DMS153 treated with DMSO at 0.1 percent for 48 hours (cell line): ENCODE data around the gene USP13.
"Not testable (repeated sequence)": the region's sequence is repeated elsewhere in the genome, so short reads cannot be mapped to it uniquely, and the experiment has no call there.

Source experiments
- DNase-seq: peaks from one replicate; lab custom pipeline; 2025; ENCODE audit not compliant: unreplicated experiment; lab: John Stamatoyannopoulos, UW

The USP13 gene

DNA sequence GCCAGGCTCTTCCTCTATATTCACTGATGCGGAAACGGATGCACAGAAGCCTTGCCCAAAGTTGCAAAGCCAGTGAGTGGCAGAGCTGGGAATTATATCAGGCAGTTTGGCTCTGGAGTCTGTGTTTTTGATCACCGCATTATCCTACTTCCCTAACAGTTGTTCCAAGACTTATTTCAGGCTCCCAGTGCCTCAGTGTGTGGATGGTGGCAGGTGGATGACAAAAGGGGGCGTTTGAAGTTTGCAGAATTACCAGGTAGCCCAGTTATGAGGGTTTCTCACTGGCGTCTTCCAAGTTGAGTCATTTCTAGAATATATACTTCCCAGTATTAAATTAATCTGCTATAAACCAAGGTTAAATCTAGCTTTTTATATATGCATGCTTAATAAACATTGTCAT lies 81.0 kb downstream of the USP13 start:
- DNase-seq: no peak

DNA sequence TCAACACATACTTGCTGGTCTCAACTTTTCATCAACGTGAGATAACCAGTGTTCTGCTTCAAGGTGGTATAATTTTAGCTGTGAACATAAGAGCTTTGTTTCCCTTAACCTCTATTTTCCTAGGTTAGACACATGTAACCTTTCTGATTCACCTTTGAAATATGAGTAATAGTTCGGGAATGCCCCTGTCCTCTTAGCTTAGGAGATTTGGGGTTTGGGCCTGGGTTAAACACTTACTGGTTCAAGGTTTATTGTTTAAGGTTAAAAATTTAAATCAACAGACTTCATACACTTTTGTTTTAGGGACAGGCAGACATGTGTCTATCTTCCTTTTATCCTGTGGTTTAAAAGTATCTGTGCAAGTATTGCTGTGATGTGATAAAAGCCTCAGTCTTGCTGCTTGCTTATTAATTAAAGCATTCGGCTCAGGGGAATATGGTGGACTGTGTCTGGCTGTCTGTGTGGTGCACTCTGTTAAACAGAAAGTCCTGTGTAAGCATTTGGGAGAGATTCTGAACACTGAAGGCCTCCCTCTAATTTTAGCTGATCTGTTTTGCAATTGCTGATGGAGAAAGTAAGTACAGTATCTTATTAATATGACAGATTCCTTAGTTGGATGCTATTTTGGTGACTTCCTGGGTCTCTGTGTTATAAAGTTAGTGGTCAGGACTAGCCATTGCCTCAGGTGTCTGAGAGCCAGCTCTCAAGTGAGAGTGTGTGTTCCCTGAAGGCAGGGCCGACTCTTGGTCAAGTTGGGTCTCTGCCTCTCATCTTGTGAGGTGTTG lies 81.8 kb downstream of the USP13 start:
- DNase-seq: no peak

DNA sequence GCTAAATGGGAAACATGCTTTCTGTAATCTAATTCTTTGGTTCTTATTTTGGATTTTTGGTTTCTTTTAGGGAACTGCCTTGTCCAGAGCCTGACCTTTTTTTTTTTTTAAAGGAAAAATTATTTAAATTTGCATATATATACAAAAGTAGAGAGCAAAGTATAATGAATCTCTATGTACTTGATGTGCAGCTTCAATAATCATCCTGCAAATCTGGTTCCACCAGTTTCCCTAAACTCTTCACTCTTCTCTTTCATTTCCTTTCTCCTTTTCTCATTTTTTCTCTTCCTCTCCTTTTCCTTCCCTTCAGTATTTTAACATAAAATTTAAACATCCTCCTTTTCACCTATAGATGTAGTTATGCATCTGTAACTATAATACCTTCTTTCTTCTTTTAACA lies 82.5 kb downstream of the USP13 start:
- DNase-seq: no peak

DNA sequence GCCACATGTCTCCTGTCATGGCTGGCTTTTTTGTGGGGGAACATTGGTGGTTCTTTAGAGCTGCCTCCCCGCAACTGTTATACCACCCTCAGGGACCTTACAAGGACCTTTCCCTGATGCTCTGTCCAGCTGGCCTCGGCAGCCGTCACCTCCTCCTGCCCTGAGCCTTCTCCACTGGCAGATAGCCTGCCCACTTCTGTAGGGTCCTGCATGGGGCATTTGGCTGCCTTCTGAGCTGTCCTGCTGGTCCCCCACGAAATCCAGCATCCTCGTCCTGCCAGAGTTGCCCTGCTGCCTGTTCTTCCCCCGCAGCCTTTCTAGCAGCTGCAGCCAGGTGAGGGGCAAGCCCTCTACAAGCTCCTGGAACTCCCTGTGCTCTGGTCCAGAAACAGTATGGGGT lies 86.2 kb downstream of the USP13 start:
- DNase-seq: no peak

DNA sequence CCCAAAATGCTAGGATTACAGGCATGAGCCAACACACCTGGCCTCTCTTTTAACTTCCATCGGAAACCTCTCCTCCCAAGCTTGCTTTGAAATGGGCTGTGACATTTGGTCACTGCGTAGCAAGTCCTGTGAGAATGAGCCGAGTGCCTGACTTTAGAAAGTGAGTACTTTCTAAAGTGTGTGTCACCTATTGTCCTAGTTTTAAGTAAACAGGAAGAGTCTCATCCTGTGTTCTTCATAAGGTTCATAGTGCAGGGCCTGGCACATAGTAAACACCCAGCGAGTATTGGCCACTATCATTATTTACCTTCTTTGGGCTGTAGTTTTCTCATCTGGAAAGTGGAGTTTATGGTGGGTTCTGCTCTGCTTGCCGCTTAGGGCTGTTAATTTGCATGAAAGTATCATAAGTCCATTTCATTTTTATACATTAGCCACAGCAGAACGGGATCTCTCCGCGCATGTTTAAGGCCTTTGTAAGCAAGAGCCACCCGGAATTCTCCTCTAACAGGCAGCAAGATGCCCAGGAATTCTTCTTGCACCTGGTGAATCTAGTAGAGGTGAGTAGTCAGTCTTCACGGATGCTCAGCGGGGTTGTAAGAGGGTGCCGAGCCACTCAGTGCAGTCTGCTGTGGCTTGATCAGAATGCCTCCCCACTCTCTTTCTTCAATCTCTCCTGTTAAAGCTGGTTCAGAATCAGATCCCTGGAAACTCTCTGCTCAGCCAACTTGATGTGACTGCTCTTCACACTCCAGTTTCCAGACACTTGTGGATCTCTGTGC lies 87.2 kb downstream of the USP13 start:
- DNase-seq: no peak

DNA sequence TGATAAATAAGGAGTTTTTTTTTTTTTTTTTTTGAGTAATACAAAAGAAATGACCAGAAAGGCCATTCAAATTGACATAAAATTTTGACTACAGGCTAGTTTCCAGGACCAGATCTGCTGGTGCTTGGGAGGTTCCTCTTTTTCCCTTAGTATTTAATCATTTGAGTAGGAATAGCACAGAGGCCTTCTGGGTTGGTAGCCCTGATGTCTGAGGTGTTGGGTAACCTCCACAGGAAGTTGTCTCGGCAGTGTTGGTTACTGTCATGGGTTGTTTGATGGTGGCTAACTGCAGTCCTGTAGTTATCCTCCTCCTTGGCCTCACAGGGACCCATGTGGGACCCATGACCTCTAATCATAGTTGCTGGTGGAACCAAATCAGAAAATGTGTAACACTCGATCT lies 91.1 kb downstream of the USP13 start:
- DNase-seq: no peak

DNA sequence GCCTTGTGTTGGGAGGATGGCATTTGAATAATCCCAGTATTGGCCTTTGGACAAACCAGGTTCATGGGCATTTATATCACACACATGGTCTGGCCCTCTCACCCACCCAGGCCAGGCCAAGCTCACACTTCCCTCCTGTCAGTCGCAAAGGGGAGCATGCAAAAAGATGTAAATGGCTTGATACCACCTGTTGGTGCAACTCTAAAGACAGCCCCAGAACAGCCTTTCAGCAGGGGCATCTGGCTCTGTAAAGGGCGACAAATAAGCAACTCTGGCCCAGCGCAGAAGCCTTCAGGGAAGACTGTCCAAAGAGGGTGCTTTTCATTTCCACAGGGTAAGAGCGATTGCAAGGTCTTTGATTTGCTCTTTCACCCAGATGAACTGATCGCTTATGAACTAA lies 91.8 kb downstream of the USP13 start:
- no peak for DNase-seq

DNA sequence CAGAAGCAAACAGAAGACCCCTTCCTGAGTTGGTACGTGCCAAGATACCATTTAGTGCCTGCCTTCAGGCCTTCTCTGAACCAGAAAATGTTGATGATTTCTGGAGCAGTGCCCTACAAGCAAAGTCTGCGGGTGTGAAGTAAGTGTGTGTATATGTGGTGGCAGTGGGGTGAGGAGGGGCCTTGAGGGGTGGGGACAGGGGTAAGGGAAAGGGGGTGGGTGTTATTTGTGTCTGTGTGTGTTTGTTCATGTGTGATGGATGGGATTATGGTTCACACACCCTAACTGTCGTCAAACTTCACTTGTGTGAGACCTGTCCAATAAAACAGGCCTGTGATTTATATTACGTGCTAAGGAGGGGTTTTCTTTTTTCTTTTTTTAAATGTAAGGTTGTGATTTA lies 92.2 kb downstream of the USP13 start:
- no peak for DNase-seq

DNA sequence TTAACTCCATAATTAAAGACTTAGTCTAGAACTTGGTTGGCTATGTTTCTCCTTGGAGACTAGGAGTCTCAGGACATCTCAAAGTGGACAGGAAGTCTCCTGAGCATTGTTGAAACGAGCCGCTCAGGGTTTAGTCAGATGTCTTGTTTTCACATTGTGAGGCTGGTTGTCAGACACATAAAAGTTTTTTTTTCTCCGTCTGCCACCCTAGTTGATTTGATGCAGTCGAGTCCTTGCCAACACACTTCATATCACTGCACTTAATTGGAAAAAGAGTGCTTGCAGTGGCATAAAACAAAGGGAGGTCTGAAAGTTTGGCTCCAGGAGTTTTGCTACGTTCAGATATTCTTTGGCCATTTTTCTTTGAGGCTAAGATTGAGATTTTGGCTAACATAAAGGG lies 92.9 kb downstream of the USP13 start:
- no peak for DNase-seq

DNA sequence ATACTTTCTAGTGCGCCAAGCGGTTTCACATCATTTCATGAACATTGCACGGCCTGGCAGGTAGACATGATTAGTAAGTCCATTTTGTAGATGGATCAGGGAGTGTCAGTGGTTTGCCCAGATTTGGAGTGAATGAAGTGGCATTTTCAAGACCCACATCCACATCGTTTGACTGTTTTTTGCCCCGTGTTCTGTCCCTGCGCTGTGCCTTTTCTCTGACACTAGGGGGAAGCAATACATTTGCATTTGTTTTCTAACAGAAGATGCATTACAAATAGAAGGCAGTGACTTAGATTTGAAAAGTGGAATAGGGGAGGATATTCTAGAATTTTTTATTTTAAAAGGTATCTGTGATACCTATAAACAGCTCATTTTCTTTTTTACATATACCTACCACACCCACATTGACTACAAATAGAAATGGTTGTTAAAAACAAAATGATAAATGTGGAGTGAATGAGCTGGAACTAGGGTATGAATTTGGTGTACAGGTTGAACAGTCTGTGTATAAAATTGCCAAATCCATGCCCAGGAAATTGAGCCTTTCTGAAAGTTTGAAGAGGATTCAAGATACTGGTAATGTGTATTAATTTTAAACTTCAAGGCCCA lies 98.0 kb downstream of the USP13 start:
- DNase-seq: no peak

DNA sequence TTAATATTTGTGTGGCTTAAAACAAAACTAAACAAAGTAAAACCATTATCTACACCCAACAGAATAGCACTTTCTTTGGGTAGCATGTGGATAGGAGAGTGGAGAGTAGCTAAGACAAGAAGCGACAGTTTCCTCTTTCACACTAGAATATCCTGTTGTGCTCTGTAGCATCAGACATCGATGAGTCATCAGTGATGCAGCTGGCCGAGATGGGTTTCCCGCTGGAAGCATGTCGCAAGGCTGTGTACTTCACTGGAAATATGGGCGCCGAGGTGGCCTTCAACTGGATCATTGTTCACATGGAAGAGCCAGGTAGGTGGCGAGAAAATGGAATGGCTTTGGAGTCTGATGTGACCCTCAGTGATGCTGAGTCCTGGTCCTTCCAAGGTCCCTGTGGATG lies 108.1 kb downstream of the USP13 start:
- no peak for DNase-seq

DNA sequence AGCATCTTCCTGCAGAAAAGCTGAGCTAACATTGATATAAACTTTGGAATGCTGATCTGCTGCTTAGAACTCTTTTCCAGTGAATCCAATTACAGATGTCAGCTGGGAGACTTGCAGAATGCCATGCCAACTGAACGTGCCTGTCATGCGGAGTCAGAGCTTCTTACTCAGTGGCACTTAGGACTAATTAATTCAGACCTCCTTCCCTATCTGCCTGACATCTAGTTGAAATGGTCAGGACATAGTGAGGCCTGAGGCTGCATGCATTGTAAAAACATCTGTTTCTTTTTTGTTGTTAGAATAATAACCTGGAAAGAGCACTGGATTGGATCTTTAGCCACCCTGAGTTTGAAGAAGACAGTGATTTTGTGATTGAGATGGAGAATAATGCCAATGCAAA lies 112.6 kb downstream of the USP13 start:
- DNase-seq: no peak

DNA sequence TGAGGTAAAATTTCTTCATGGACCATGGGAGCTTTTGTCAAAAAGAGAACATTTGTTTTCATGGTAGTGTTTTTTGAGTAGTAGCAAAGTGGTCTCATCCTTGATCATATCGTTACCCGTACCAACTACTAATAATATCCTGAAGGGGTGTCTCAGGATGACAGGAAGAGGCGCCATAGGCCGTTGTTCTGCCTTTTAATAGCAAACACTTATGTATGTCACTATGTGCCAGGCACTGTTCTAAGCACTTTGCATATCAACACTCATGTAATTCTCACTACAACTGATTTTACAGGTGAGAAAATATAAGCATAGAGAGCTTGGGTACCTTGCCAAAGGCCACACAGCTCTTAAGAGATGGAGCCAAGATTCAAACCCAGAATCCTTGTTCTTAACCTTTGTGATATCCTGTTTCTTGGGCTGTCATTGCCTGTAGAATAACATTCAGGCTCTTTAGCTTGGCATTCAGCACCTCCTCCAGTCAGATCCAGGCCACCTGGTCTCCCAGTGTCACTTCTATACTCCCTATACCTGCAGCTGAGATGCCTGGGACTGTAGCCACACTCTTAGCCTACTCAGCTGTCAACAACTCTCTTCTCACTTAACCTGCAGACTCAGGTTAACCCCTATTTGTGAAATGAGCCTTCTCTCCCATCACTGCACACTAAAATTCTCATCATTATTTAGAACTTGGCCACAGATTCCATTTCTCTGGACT lies 113.7 kb downstream of the USP13 start:
- no peak for DNase-seq

DNA sequence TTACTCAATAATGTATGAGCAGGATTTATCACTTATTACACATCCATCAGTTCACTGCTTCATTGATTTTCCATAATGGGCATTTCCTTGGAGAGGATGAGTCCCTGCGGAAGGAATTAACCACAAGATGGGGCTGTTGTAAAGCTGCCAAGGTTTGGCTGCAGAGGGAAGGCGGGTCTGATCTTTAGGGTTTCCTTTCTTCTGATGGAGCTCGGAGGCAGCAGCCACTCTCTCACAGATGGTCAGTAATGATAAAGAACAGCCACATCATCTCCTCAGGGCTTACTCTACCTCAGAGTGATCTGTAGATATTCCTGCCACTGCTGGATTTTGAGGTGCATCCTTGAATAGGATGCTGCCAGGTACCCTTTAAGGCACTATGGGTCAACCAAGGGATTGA lies 115.2 kb downstream of the USP13 start:
- no peak for DNase-seq

DNA sequence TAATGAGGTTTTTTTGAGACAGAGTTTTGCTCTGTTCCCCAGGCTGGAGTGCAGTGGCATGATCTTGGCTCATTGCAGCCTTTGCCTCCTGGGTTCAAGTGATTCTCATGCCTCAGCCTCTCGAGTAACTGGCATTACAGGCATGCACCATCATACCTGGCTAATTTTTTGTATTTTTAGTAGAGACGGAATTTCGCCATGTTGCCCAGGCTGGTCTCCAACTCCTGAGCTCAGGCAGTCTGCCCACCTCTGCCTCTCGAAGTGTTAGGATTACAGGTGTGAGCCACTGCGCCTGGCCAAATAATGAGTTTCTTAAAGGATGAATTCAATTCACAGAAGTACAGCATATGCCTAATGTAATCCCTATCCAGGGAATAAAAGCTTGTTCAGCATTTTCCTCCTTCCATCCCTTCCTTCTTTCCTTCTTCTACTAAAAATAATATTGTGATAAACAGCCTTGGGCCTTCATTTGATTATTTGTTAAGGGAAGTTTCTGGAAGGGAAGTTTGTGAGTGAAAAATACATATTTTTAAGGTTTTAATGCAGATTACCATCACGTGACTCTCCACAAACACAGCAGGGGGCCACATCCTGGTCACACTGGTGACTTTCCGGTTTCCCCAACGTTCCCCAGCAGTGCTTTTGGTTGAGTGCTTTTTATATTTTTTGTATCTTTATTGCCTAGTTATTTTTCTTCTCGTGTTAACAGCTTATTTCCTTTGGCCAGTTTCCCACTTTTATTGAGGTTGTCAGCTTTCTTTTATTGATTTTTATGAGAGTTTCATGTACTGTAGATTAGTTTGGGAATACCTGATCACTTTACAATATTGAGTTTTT lies 116.8 kb downstream of the USP13 start:
- no peak for DNase-seq

DNA sequence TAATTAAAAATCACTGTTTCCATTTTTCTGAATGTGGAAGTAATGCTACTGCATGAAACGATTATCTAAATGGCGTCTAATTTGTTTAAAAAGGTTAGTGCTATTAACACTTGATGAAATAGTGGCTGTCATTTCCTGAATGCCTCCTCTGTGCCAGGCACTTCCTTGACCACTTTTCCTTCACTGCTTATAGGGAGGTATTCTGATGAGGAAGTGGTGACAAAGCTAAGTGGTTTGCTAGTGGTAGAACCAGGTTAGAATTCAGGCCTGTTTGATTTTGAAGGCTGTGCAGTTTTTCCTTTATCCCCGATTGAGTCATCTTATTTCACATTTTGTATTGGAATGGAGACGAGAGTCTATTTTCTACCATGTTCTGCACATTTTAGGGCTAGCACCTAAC lies 119.0 kb downstream of the USP13 start:
- no peak for DNase-seq

DNA sequence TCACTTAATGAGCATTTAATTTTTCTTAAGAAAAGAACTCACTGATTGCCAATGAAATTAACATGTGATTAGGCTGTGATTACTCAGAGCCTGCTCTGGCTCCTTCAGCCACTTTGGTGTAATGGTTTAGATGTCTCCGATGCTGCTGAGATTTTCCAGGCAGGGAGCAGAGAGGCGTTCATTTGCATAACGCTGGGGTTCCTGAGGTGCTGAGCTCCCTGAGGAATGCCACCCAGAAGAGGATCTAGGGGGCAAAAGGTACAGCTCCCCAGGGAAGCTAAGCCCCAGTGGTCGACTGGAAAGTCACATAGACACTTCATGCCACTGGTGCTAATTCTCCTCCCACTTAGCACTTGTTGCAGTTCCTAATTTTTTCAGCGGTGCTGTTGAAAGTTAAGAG lies 119.5 kb downstream of the USP13 start:
- no peak for DNase-seq

DNA sequence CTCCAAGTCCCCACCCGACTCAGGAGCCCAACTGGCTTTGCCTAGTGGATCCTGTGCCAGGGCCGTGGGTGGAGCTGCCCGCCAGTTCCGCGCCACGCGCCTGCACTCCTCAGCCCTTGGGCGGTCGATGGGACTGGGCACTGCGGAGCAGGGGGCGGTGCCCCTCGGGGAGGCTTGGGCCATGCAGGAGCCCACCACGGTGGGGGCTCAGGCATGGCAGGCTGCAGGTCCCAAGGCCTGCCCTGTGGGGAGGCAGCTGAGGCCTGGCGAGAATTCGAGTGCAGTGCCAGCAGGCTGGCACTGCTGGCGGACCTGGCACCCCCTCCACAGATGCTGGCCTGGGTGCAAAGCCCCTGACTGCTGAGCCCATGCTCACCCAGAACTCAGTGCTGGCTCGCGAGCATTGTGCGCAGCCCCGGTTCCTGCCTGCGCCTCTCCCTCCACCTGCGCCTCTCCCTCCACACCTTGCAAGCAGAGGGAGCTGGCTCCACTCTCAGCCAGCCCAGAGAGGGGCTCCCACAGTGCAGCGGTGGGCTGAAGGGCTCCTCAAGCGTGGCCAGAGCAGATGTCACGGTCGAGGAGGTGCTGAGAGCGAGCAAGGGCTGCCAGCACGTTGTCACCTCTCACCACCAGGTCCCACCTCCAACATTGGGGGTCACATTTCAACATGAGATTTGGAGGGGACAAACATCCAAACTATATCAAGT lies 122.7 kb downstream of the USP13 start:
- DNase-seq: no peak

DNA sequence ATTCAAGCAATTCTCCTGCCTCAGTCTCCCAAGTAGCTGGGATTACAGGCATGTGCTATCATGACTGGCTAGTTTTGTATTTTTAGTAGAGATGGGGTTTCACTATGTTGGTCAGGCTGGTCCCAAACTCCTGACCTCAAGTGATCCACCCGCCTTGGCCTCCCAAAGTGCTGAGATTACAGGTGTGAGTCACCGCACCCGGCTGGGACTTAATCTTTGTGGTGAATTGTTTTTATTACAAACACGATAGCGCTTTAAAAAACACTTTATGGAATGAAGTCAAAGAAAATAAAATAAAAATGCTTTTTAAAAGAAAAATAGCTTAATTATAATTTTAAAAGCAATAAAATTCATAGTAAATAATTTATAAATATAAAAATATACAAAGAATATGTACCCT lies 130.0 kb downstream of the USP13 start:
- not testable (repeated sequence) for DNase-seq

DNA sequence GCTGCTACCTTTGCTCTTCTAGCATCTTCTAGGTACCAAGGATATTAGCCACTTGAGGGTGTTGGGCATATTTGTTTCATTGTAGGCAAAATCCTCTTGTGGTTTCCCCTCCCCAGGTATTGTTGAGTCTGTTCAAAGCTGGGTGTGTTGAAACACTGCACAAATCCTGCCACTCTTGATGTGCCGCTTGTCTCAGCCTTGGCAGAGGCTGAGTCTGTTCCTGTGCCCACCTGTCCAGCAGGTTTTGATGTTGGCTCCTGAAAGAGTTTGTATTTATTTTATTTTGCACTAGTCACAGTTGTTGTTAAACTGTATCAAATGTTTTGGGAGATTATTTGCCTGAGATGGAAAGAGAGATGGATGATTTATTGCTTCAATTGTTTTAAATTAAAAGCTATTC lies 136.2 kb downstream of the USP13 start:
- DNase-seq: no peak
